ENCODE data around the gene APOO.
"Not testable (repeated sequence)": the region's sequence is repeated elsewhere in the genome, so short reads cannot be mapped to it uniquely, and the experiment has no call there.

Gene APOO

DNA sequence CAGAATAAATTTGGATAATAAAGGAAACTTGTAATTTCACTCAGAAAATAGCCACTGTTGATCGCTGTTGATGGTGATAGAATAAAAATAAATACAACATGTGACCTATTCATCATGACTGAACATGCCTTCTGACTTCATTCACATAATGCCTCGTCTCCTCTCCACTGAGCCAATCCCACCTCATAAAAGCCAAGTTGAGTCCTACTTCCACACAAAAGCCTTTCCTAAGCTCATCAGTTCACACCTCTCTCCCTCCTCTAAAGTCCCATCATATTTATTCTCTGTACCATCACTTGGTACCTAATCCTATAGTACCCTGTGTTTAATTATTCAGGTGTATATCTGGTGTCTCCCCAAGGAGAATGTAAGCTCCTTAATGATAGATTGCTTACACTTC, 37.7 kb downstream of the APOO start:
- no peak overlapping the region for H3K27ac ChIP-seq
- no peak for DNase-seq (ENCODE audit: low spot score)
- TF ChIP-seq, protein P1, sequence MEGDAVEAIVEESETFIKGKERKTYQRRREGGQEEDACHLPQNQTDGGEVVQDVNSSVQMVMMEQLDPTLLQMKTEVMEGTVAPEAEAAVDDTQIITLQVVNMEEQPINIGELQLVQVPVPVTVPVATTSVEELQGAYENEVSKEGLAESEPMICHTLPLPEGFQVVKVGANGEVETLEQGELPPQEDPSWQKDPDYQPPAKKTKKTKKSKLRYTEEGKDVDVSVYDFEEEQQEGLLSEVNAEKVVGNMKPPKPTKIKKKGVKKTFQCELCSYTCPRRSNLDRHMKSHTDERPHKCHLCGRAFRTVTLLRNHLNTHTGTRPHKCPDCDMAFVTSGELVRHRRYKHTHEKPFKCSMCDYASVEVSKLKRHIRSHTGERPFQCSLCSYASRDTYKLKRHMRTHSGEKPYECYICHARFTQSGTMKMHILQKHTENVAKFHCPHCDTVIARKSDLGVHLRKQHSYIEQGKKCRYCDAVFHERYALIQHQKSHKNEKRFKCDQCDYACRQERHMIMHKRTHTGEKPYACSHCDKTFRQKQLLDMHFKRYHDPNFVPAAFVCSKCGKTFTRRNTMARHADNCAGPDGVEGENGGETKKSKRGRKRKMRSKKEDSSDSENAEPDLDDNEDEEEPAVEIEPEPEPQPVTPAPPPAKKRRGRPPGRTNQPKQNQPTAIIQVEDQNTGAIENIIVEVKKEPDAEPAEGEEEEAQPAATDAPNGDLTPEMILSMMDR (conservative IDR thresholded peaks at IDR 0.05; ENCODE audit: low read depth), result no peak
- ChIA-PET CTCF (interaction anchor here (0.6 kb wide), 1 partner anchor 156 kb away, joined by 4 read pairs; no protein-coding TSS in a partner anchor), POLR2A (ENCODE audit: low non-redundant PET) (no interaction called here)

DNA sequence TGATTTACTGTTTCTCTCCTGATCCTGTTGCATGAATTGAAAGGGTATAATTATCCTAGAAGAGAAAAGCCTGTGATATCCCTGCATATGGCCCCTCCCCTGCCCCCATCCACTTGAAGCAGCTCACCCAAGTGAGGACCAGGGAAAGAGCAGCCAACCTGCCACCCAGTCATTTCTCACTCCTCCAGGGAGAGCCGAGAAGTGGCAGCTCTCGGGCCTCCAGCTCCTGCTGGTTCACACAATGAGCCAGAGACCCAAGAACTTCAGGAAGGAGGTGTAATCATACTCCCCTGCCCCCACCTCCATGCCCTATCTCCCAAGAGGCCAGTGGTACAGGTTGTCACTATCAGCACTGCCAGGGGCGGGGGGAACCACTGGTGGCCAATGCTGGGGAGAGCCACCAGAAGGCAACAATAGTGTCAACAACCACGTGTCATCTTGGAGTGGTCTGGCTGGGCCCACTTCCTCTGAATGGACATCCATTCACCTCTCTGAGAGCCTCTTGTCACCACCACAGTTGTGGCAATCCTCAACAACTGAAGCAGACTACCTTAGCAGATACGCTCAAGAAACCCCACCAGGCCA, 42.9 kb downstream of the APOO start:
- H3K27ac ChIP-seq, result no peak overlapping the region
- ChIA-PET POLR2A (ENCODE audit: low non-redundant PET) (no interaction called here), CTCF (no interaction called here)
- TF ChIP-seq, protein P1 (conservative IDR thresholded peaks at IDR 0.05; ENCODE audit: low read depth), result no peak
- no peak for DNase-seq (ENCODE audit: low spot score)

DNA sequence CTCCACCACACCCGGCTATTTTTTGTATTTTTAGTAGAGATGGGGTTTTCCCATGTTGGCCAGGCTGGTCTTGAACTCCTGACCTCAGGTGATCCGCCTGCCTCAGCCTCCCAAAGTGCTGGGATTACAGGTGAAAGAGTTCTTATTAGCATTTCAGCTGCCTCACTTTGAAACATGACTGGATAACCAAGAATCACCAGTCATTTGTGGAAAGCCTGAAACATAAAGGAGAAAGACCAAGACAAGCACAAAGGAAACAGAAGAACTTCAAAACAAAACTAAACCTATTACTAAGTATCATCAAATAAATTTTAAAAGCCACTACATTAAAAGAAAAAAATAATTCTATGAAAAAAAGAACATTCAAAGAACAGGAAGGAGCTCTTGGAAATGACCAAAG, 45.8 kb downstream of the APOO start:
- POLR2A ChIA-PET (ENCODE audit: low non-redundant PET); DNase-seq (ENCODE audit: low spot score); CTCF ChIA-PET; H3K27ac ChIP-seq: not testable (repeated sequence)

DNA sequence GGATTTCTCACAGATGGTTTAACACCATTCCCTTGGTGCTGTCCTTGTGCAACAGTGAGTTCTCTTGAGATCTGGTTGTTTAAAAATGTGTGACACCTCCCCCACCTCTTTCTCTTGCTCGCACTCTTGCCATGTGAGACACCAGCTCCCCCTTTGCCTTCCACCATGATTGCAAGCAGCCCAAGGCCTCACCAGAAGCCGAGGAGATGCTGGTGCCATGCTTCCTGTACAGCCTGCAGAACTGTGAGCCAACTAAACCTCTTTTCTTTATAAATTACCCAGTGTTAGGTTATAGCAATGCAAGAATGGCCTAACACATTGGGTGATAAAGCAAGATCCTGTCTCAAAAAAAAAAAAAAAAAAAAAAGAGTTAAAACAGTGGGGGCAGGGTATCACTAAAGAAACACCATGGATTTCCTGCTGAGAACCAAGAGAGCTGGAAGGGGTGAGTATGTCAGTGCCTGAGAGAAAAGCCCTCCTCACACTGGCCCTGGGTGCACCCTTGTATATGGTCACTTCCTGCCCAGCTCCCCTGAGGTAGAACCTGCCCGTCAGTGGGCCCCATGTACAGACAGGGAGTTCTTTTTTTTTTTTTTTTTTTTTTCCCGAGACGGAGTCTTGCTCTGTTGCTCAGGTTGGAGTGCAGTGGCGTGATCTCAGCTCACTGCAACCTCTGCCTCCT, 46.4 kb downstream of the APOO start:
- ChIA-PET POLR2A (ENCODE audit: low non-redundant PET) (no interaction called here), CTCF (no interaction called here)
- TF ChIP-seq, protein P1 (conservative IDR thresholded peaks at IDR 0.05; ENCODE audit: low read depth), result no peak
- H3K27ac ChIP-seq, result no peak overlapping the region
- DNase-seq (ENCODE audit: low spot score), result no peak

DNA sequence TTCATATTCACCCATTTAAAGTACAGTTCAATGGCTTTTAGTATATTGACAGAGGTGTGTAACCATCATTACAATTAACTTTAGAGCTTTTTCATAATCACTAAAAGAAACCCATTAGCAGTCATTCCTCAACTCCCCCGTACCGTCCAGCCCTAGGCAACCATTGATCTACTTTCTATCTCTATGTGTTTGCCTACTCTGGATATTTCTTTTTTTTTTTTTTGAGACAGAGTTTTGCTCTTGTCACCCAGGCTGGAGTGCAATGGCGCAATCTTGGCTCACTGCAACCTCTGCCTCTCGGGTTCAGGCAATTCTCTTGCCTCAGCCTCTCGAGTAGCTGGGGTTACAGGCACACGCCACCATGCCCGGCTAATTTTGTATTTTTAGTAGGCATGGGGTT, 48.5 kb downstream of the APOO start:
- CTCF ChIA-PET; H3K27ac ChIP-seq; DNase-seq (ENCODE audit: low spot score); POLR2A ChIA-PET (ENCODE audit: low non-redundant PET): not testable (repeated sequence)

DNA sequence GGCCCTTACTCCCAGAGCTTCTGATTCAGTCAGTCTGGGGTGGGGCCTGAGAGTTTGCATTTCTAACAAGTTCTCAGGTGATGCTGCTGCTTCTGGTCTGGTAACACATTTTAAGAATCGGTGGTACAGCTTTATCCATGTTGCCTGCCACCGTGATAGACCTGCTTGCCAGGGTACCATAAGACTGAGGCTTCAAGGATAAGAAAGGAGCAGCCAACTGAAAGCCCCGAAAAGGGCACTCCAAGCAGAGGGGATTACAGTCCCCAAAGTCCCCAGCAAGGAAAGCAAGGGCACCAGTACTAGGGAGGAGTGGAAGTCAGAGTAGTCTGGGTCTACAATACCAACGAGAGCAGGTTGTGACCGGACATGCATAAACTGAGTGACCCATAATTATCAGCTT, 49.8 kb downstream of the APOO start:
- ChIA-PET POLR2A (ENCODE audit: low non-redundant PET) (no interaction called here), CTCF (no interaction called here)
- TF ChIP-seq, protein P1 (conservative IDR thresholded peaks at IDR 0.05; ENCODE audit: low read depth), result no peak
- no peak overlapping the region for H3K27ac ChIP-seq
- no peak for DNase-seq (ENCODE audit: low spot score)

DNA sequence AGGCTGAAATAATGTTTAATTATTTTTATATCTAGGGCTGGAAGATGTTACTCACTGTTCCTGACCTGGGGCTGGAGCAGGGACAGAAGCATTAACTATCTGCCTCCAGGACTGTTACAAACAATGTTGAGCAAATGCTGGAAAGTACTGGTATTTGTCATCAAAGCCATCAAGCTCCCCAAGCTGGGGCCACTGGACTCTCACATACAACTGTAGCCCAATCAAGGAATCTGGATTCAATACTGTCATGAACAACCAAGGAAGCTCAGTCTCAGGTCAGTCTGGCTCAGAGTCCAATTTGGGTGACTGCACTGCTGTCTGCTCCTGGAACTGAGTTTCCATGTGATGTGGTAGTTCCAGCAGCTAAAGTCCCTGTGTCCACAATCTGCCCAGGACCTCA, 50.4 kb downstream of the APOO start:
- H3K27ac ChIP-seq, result no peak overlapping the region
- DNase-seq (ENCODE audit: low spot score), result no peak
- ChIA-PET POLR2A (ENCODE audit: low non-redundant PET) (no interaction called here), CTCF (no interaction called here)
- TF ChIP-seq, protein P1 (conservative IDR thresholded peaks at IDR 0.05; ENCODE audit: low read depth), result no peak

Data from RWPE1 (cell line).